Chondrocyte (in vitro differentiated cells): ENCODE results near the gene TRABD2B. TPM values are rescaled to one million over a fixed set of nuclear protein-coding genes. Genes with fewer than 3 reads are reported as not detected.
A peak's percentile ranks its signal among the peaks of the same experiment; 100 is the strongest.

Experiments used
- DNase-seq: peaks from one replicate; pipeline ENCODE4 v3.0.0; 2021; ENCODE audit warnings: mixed read lengths, low spot score
- H3K27ac Mint-ChIP-seq: one replicate; pipeline ENCODE4 v1.8.0; 2021; ENCODE audit warnings: mild to moderate bottlenecking, moderate library complexity, mixed read lengths; ENCODE audit not compliant: unreplicated experiment
- H3K27me3 Mint-ChIP-seq: 2 replicates; pipeline ENCODE4 v1.8.0; 2021; ENCODE audit warnings: low read depth, mixed read lengths
- H3K36me3 Mint-ChIP-seq: 2 replicates; pipeline ENCODE4 v1.8.0; 2021; ENCODE audit warnings: low read depth, mixed read lengths
- H3K4me1 Mint-ChIP-seq: 2 replicates; pipeline ENCODE4 v1.8.0; 2021; ENCODE audit warnings: low read depth, mild to moderate bottlenecking, mixed read lengths
- H3K4me3 Mint-ChIP-seq: one replicate; pipeline ENCODE4 v1.8.0; 2021; ENCODE audit warnings: mild to moderate bottlenecking, moderate library complexity, mixed read lengths; ENCODE audit not compliant: unreplicated experiment
- H3K9me3 Mint-ChIP-seq: 2 replicates; pipeline ENCODE4 v1.8.0; 2021; ENCODE audit warnings: low read depth, mixed read lengths
- total RNA-seq: library from RNA; stranded (reverse); gene quantifications from 3 replicates; pipeline ENCODE4 v1.2.1, GENCODE V29; 2021
- TF ChIP-seq, protein P1 (sequence below): fragments of 200-600 bp; sonication (generic); IDR thresholded peaks from 2 replicates; pipeline ENCODE4 v1.5.0; 2021; ENCODE audit warnings: antibody characterized with exemption, mild to moderate bottlenecking, moderate library complexity

TRABD2B gene
- total RNA-seq, 1 donor from 2014 or later: 0.90 TPM

DNA sequence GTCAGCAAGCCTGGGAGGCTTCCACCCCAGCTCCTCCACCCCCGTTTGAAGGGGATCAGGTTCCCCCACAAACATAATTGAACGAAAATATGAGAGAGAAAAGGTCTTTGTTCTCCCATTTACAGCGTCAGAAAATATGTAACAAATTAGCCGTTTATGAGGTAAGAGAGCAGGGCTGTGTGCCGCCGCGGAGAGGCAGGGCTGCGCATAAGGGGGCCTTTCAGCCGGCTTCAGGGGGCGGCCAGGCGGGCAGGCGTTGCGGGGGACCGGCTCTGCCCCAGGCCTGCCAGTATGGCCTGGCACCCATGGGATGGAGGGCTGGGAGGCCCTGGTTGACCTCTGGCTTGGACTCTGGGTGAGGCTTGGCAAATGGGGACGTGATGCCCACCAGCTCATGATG is 179.3 kb downstream of the TRABD2B start:
- no peak for DNase-seq
- Mint-ChIP-seq H3K4me3 (no peak overlapping the region), H3K27me3 (peaks cover 6% of the 10 kb centered on the region), H3K9me3 (no peaks in the 10 kb centered on the region), H3K4me1 (peaks cover 37% of the 10 kb centered on the region), H3K27ac (no peak overlapping the region), H3K36me3 (no peaks in the 10 kb centered on the region)
- TF ChIP-seq, protein P1, sequence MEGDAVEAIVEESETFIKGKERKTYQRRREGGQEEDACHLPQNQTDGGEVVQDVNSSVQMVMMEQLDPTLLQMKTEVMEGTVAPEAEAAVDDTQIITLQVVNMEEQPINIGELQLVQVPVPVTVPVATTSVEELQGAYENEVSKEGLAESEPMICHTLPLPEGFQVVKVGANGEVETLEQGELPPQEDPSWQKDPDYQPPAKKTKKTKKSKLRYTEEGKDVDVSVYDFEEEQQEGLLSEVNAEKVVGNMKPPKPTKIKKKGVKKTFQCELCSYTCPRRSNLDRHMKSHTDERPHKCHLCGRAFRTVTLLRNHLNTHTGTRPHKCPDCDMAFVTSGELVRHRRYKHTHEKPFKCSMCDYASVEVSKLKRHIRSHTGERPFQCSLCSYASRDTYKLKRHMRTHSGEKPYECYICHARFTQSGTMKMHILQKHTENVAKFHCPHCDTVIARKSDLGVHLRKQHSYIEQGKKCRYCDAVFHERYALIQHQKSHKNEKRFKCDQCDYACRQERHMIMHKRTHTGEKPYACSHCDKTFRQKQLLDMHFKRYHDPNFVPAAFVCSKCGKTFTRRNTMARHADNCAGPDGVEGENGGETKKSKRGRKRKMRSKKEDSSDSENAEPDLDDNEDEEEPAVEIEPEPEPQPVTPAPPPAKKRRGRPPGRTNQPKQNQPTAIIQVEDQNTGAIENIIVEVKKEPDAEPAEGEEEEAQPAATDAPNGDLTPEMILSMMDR: no peak

DNA sequence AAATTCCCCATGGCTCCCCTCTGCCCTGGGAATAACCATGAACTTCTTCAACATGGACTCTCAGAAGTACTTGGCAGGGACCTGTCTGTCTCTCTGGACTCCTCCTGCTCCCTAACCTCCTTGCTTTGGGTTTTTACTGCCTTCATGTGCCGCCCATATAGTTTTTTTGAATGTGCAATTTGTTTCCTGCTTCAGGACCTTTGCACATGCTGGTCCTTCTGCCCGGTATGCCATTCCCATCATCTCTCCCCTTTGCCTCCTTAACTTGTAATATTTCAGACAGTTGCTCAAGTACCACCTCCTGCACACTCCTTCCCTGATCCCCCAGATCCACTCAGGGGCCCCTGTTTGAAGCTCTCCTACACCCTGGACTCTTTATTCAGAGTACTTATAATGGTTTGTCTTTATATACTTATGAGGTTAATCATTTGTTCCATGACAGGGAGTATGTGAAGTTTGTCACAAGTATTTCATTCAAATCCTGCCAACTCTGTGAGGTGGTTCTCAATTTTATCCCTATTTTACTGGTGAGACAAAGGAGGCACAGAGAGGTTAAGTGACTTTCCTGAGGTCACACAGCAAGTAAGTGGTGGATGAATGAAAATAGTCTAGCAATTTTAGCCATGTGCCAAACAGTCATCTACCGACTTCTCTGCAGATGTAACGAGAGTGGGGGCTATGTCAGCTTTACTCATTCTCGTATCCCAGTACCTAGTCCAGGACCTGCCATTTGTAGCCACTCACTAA is 180.7 kb downstream of the TRABD2B start:
- no peak for DNase-seq
- Mint-ChIP-seq H3K36me3 (no peaks in the 10 kb centered on the region), H3K27me3 (peaks cover 2% of the 10 kb centered on the region), H3K27ac (peak overlapping the region; percentile 39), H3K4me3 (no peak overlapping the region), H3K4me1 (peaks cover 40% of the 10 kb centered on the region), H3K9me3 (no peaks in the 10 kb centered on the region)
- TF ChIP-seq, protein P1: no peak

DNA sequence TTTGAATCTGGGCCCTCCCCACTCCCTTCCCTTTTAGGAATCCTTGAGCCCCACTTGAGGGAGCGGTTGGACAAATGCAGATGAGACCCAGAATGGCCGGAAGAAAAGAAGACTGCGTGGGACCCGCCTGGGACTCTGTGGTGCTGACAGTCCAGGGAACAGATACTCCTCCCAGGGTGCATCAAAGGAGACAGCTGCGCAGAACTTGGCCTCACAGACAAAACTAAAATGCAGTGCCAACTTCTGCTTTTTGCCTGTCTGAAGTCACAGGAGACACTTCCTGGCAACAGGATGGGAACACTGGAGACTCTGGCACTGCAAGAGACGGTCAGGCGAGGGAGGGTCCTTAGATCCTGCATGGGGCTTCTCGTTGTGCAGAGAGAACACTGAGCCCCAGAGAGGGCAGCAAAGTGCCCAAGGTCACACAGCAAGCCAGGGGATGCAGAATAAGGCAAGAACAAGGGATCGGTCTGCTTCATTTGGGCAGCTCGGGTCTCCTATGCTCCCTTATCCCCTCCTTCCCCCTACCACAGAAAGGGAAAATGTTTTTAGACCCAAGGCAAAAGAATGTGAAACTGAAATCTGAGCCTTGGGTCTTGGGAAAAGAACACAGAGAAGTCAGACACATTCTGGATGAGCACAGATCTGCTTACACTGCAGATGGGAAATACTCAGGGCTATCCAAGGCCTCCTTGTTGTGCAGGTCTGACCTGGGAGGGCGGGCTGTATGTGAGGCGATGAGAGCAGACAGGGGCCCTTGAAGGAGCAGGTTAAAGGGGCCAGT is 182.4 kb downstream of the TRABD2B start:
- DNase-seq: no peak
- no peak overlapping the region for H3K4me3 Mint-ChIP-seq
- TF ChIP-seq, protein P1: no peak
- H3K9me3 Mint-ChIP-seq: no peaks in the 10 kb centered on the region
- H3K4me1 Mint-ChIP-seq: peaks cover 45% of the 10 kb centered on the region
- H3K36me3 Mint-ChIP-seq: no peaks in the 10 kb centered on the region
- H3K27me3 Mint-ChIP-seq: peaks cover 2% of the 10 kb centered on the region
- H3K27ac Mint-ChIP-seq: peak overlapping the region; percentile 36

DNA sequence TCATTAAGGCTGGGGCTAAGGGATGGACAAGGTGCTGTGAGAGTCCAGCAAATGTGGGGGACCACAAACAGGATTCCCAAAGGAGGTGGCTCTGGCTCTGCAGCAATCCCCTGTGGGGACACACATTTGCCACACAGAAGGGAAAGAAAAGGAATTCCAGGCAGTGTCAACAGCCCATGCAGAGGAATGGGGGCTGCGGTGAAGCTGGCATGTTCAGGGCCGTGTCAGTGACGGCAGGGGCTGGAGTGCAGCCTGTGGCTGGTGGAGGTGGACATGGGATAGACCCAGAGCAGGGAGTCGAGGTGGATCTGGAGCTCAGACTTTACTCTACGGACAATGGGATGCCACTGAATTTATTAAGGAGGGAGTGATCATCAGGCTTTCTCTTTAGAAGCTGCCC is 183.2 kb downstream of the TRABD2B start:
- no peak overlapping the region for H3K27ac Mint-ChIP-seq
- peaks cover 49% of the 10 kb centered on the region for H3K4me1 Mint-ChIP-seq
- TF ChIP-seq, protein P1: no peak

DNA sequence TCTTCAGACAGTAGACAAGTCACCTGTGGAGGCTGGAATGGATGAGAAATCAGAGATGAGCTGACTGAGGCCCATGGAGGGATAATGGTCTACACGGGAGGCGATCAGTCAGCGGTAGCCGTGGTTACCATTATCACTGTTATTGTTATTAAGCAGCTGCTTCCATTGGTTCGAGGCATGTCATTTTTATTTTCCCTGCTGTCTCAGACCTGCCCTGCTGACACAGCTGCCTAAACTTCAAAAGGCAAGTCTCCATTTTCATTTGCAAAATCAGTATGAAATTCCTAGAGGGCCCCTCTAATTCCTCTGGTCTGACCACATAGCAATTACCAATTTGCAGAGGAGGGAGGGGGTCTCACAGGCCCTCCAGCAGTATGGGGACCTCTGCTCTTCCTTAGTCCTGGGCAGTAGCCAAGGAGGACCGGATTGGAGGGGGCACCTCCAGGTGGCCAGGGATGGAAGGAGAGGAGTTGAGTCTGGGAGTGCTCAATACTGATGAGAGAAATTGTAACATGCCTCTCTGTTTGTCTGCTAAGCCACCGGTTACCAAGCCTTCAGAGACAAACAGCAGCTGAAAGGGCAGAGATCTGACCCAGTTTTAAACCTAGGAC is 184.2 kb downstream of the TRABD2B start:
- H3K36me3 Mint-ChIP-seq: no peaks in the 10 kb centered on the region
- no peaks in the 10 kb centered on the region for H3K9me3 Mint-ChIP-seq
- TF ChIP-seq, protein P1: no peak
- no peak overlapping the region for H3K27ac Mint-ChIP-seq
- H3K4me1 Mint-ChIP-seq: peaks cover 43% of the 10 kb centered on the region
- DNase-seq: no peak
- no peak overlapping the region for H3K4me3 Mint-ChIP-seq
- peaks cover 2% of the 10 kb centered on the region for H3K27me3 Mint-ChIP-seq

More for the DNA sequence above, 183.2 kb downstream of the TRABD2B start:
- Mint-ChIP-seq H3K9me3 (no peaks in the 10 kb centered on the region), H3K27me3 (peaks cover 2% of the 10 kb centered on the region), H3K4me3 (no peak overlapping the region), H3K36me3 (no peaks in the 10 kb centered on the region)
- DNase-seq: no peak
